Testis (tissue), 5 donors: ENCODE measurements around the gene ZNF227. TPM values are rescaled to one million over a fixed set of nuclear protein-coding genes. Genes with fewer than 3 reads are reported as not detected.
A peak's percentile ranks its signal among the peaks of the same experiment; 100 is the strongest.
"Not testable (repeated sequence)": the region's sequence is repeated elsewhere in the genome, so short reads cannot be mapped to it uniquely, and the experiment has no call there.

Source experiments
- DNase-seq: peaks from one replicate; pipeline ENCODE4 v3.0.0-alpha.2; 2019
- H3K27ac ChIP-seq, 2 donors: fragments of 200-600 bp; sonication (generic); one replicate each; pipeline ENCODE4 v1.5.1; 2019
- H3K27me3 ChIP-seq: fragments of 200-600 bp; sonication (generic); one replicate; pipeline ENCODE4 v1.5.1; 2019
- H3K36me3 ChIP-seq: fragments of 200-600 bp; sonication (generic); one replicate; pipeline ENCODE4 v1.5.1; 2017; ENCODE audit warnings: low read depth; ENCODE audit errors: missing control alignments
- H3K4me1 ChIP-seq: fragments of 200-600 bp; sonication (generic); one replicate; pipeline ENCODE4 v1.5.1; 2019
- H3K4me3 ChIP-seq, 2 donors: fragments of 200-600 bp; sonication (generic); one replicate each; pipeline ENCODE4 v1.5.1; 2017 to 2019
- H3K9me3 ChIP-seq: fragments of 200-600 bp; sonication (generic); one replicate; pipeline ENCODE4 v1.5.1; 2017
- CTCF ChIP-seq, 3 experiments: fragments of 450-650 bp in 2 of 3; fragments of 200-600 bp in 1 of 3; sonication (generic) in 1 of 3; IDR thresholded peaks; one replicate each; pipeline ENCODE4 v1.5.1; 2016 to 2019; ENCODE audit warnings: antibody characterized with exemption in 3 of 3, mild to moderate bottlenecking in 2 of 3, moderate library complexity in 1 of 3
- POLR2A ChIP-seq: fragments of 450-650 bp; IDR thresholded peaks from one replicate; pipeline ENCODE4 v1.6.1; 2017; ENCODE audit warnings: antibody characterized with exemption, mild to moderate bottlenecking, moderate library complexity
- WGBS, 2 donors: methylation state at CpG; one replicate each; pipeline ENCODE4 v1.1.5; 2018; 5-methylcytosine and 5-hydroxymethylcytosine counted together
- intact Hi-C: fragments of 100-400 bp; cut with DNase I; formaldehyde crosslinking; loops from one replicate; pipeline ENCODE4 v1.15.1; 2023; ENCODE audit warnings: low total_unique reads
- long read RNA-seq, 2 donors: transcript quantifications; one replicate each; lab custom pipeline, GENCODE V29; 2026
- polyA plus RNA-seq: library from polyadenylated mRNA; stranded (reverse); fragments of 350-450 nt; fragmentation: Illumina TruSeq; extraction: RNeasy Lipid Tissue Mini Kit (QIAGEN cat#74804); gene quantifications from one replicate; pipeline ENCODE4 v1.2.3, GENCODE V29; 2014; ENCODE audit warnings: low read depth, low replicate concordance; ENCODE audit not compliant: insufficient read depth
- total RNA-seq, 2 donors: library from RNA; depleted of rRNA; stranded (reverse); fragments of >200 nt; gene quantifications; one replicate each; pipeline ENCODE4 v1.2.3, GENCODE V29; 2016

ZNF227 gene
- total RNA-seq (10 to 100 TPM; 19.8 to 25.0 TPM), polyA plus RNA-seq (12.8 TPM)
- long read RNA-seq, donor 1, partial matches to known transcripts: 0 of 8 reads
- long read RNA-seq, donor 1, other reads (novel, unspliced or antisense): 0 of 8 reads
- long read RNA-seq, donor 2, partial matches to known transcripts: 0 of 1 reads
- long read RNA-seq, donor 2, other reads (novel, unspliced or antisense): 0 of 1 reads

DNA sequence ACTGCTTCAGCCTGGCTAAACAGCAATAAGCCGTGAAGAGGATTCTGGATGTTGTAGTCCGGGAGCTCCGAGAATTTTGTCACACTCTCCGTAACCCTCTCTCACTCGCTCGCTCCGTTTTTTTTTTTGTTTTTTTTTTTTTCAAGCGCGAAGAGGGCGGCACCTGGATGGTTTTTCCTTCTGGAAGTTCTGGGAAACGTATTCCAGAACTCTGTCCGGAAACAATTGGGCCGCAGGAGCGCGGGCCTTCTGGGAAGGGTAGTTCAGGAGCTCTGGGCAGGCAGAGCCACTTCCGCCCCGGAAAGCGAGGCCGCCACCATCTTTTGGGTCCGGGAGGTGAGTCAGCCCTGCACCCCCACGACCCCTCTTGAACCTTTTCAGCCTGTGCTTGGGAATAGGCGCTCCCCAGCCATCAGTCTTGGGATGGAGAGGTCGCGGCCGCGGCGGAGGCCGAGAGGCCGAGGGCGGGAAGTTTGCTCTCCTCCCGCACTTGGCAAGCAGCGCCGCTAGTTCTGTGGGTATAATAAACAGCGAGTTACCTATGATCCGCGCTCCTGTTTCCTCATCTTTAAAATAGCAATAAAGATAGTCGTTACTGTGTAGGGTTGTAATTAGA, at the start of gene ZNF227:
ZNF227 (plus strand) TSS at position 283 of the 616 bp plus-strand sequence. CDS start 5,261 bp downstream, outside the sequence.
- Histone ChIP-seq H3K4me1 (peaks cover 3% of the 10 kb centered on the region), H3K27me3 (no peaks in the 10 kb centered on the region), H3K36me3 (no peaks in the 10 kb centered on the region), H3K9me3 (no peaks in the 10 kb centered on the region), H3K27ac (peak within 1 kb of the TSS; percentile 71 to 83), H3K4me3 (peak within 1 kb of the TSS; percentile 56 to 73)
- intact Hi-C loops: no loop called here
- DNase-seq: peak; percentile 95
- WGBS, 2 donors: 0% methylated on average over 37 of the region's 37 CpGs
- TF ChIP-seq CTCF (IDR thresholded peaks at IDR 0.05) (no peak), POLR2A (no peak)

GRCh38 chr19:44163789-44164188, 48.5 kb upstream of the ZNF227 start:
- H3K4me3 ChIP-seq: peak overlapping the region in 1 of 2 donors; percentile 71
- H3K4me1 ChIP-seq: peaks cover 9% of the 10 kb centered on the region
- H3K36me3 ChIP-seq: no peaks in the 10 kb centered on the region
- H3K27me3 ChIP-seq: no peaks in the 10 kb centered on the region
- no peaks in the 10 kb centered on the region for H3K9me3 ChIP-seq
- no peak overlapping the region for H3K27ac ChIP-seq
- DNase-seq: no peak
- WGBS, 2 donors: 78 to 81% methylated on average over 2 of the region's 2 CpGs
- TF ChIP-seq CTCF (IDR thresholded peaks at IDR 0.05): no peak
- TF ChIP-seq POLR2A: no peak
- intact Hi-C loops: no loop called here

GRCh38 chr19:44164327-44164672, 48.0 kb upstream of the ZNF227 start:
- Histone ChIP-seq H3K27ac (peak overlapping the region in 1 of 2 donors; percentile 91), H3K4me3 (peak overlapping the region; percentile 71 to 90), H3K4me1 (peaks cover 9% of the 10 kb centered on the region), H3K36me3 (no peaks in the 10 kb centered on the region), H3K9me3 (no peaks in the 10 kb centered on the region), H3K27me3 (no peaks in the 10 kb centered on the region)
- WGBS, 2 donors: 39 to 64% methylated on average over 3 of the region's 3 CpGs
- intact Hi-C loops: no loop called here
- no peak for DNase-seq
- TF ChIP-seq POLR2A: no peak
- no peak for TF ChIP-seq CTCF (IDR thresholded peaks at IDR 0.05)

- H3K4me1 ChIP-seq: peaks cover 9% of the 10 kb centered on the region
- H3K9me3 ChIP-seq: no peaks in the 10 kb centered on the region
- 0 to 1% methylated on average over 32 of the region's 32 CpGs for WGBS, 2 donors
- H3K27me3 ChIP-seq: no peaks in the 10 kb centered on the region
- H3K27ac ChIP-seq: peak within 1 kb of the TSS; percentile 90 to 91
- intact Hi-C loops: no loop called here
- DNase-seq: peak; percentile 98
- TF ChIP-seq POLR2A: no peak
- TF ChIP-seq CTCF (IDR thresholded peaks at IDR 0.05): no peak
- H3K36me3 ChIP-seq: no peaks in the 10 kb centered on the region
- H3K4me3 ChIP-seq: peak within 1 kb of the TSS; percentile 71 to 90
These were observed 47.4 kb upstream of the ZNF227 start, which contains the start of gene ZNF226 for GRCh38 chr19:44164673-44165512. Gene ZNF226, plus strand, starts transcription at chr19:44165100. Its CDS starts 4,981 bp downstream, at chr19:44170081.

GRCh38 chr19:44170660-44171059, 41.7 kb upstream of the ZNF227 start:
- H3K27ac ChIP-seq, H3K36me3 ChIP-seq, DNase-seq, intact Hi-C loops, H3K27me3 ChIP-seq, H3K4me1 ChIP-seq, H3K4me3 ChIP-seq, H3K9me3 ChIP-seq: not testable (repeated sequence)
- WGBS, 2 donors: 92 to 97% methylated on average over 6 of the region's 6 CpGs
